HCT116 (cell line): ENCODE data around the gene NEDD4L. TPM values are rescaled to one million over a fixed set of nuclear protein-coding genes. Genes with fewer than 3 reads are reported as not detected.

ENCODE experiments used
- ATAC-seq: fragments of 200-7000 bp; cut with Tn5 transposase; 2 replicates; pipeline ENCODE4 v1.9.1; 2020; ENCODE audit warnings: mild to moderate bottlenecking, moderate library complexity
- BruUV-seq: library from RNA; stranded (reverse); fragments of 400-500 nt; replicated peaks from 2 replicates; lab custom pipeline; 2021; lab: Mats Ljungman, UMichigan
- CTCF ChIA-PET: fragments of 300-600 bp; sonication (Branson Sonifier 250); formaldehyde crosslinking; loops from one replicate; lab custom pipeline; 2021; ENCODE audit warnings: antibody characterized with exemption; lab: Charles Lee
- POLR2A ChIA-PET: fragments of 300-600, 350-600 bp; sonication (Branson Sonifier 250); formaldehyde crosslinking; loops from one replicate; lab custom pipeline; 2021; ENCODE audit warnings: antibody characterized with exemption; lab: Charles Lee
- RAD21 ChIA-PET, 2 experiments: fragments of 300-600 bp; sonication (Branson Sonifier 250); formaldehyde crosslinking; loops; one replicate each; lab custom pipeline; 2023; ENCODE audit warnings: low total read pairs in 2 of 2; ENCODE audit not compliant: uncharacterized antibody in 2 of 2, unreplicated experiment in 2 of 2, low non-redundant PET in 1 of 2; lab: Charles Lee
- DNase-seq: peaks from one replicate; pipeline ENCODE4 v3.0.0-alpha.2; 2010; ENCODE audit warnings: low read depth, low spot score
- H2AFZ ChIP-seq: fragments of 200-600 bp; shearing (Covaris generic), sonication (generic); 2 replicates; pipeline ENCODE4 v1.6.1; 2017; ENCODE audit warnings: low read depth, mixed run types, mixed read lengths, antibody characterized with exemption, low read length; ENCODE audit not compliant: poor library complexity, severe bottlenecking
- H3K27ac ChIP-seq: 2 replicates; pipeline ENCODE4 v1.5.1; 2012; ENCODE audit warnings: low read depth, low read length
- H3K27me3 ChIP-seq: fragments of 200-600 bp; sonication (generic); 2 replicates; pipeline ENCODE4 v1.6.1; 2016; ENCODE audit warnings: mixed run types, low read length, mixed read lengths; ENCODE audit not compliant: insufficient read depth
- H3K36me3 ChIP-seq, 2 experiments: fragments of 200-500 bp in 1 of 2; fragments of 200-600 bp in 1 of 2; sonication (Bioruptor generic) in 1 of 2; sonication (generic) in 1 of 2; 2 replicates each; pipeline versions ENCODE4 v1.5.1 to v1.6.1; 2014 to 2016; ENCODE audit warnings: low read length in 2 of 2, inconsistent platforms in 1 of 2, mixed read lengths in 1 of 2, mixed run types in 1 of 2; ENCODE audit not compliant: insufficient read depth in 2 of 2, control insufficient read depth in 1 of 2
- H3K4me1 ChIP-seq, 2 experiments: fragments of 200-600 bp in 1 of 2; sonication (generic) in 1 of 2; 2 replicates each; pipeline versions ENCODE4 v1.5.1 to v1.6.1; 2012 to 2017; ENCODE audit warnings: low read length in 2 of 2, inconsistent platforms in 1 of 2, mild to moderate bottlenecking in 1 of 2, mixed read lengths in 1 of 2, mixed run types in 1 of 2, moderate library complexity in 1 of 2; ENCODE audit not compliant: insufficient read depth in 2 of 2, control insufficient read depth in 1 of 2
- H3K4me2 ChIP-seq: fragments of 200-600 bp; sonication (generic); 2 replicates; pipeline ENCODE4 v1.6.1; 2017; ENCODE audit warnings: mixed run types, low read length, mixed read lengths
- H3K4me3 ChIP-seq, 2 experiments: fragments of 200-600 bp in 1 of 2; sonication (generic) in 1 of 2; replicated peaks in 1 of 2; 2 replicates each; pipeline ENCODE4 v1.5.1; 2011 to 2016; ENCODE audit warnings: low read length in 2 of 2, control low read depth in 1 of 2, low read depth in 1 of 2, mild to moderate bottlenecking in 1 of 2, mixed read lengths in 1 of 2, mixed run types in 1 of 2
- H3K79me2 ChIP-seq: fragments of 200-600 bp; sonication (generic); 2 replicates; pipeline ENCODE4 v1.6.1; 2017; ENCODE audit warnings: mild to moderate bottlenecking, mixed run types, low read length, moderate library complexity, mixed read lengths; ENCODE audit not compliant: insufficient read depth
- H3K9ac ChIP-seq: fragments of 200-600 bp; sonication (generic); 2 replicates; pipeline ENCODE4 v1.6.1; 2016; ENCODE audit warnings: low read length, mixed read lengths
- H3K9me2 ChIP-seq: fragments of 200-600 bp; sonication (generic), shearing (Covaris generic); 2 replicates; pipeline ENCODE4 v1.6.1; 2017; ENCODE audit warnings: mixed run types, mild to moderate bottlenecking, moderate library complexity; ENCODE audit not compliant: insufficient read depth
- H3K9me3 ChIP-seq, 2 experiments: fragments of 200-500 bp in 1 of 2; fragments of 200-600 bp in 1 of 2; sonication (Bioruptor generic) in 1 of 2; sonication (generic) in 1 of 2; 2 replicates each; pipeline ENCODE4 v1.6.1; 2014 to 2017; ENCODE audit warnings: low read length in 2 of 2, mixed read lengths in 2 of 2, inconsistent platforms in 1 of 2, low read depth in 1 of 2, mild to moderate bottlenecking in 1 of 2, mixed run types in 1 of 2, moderate library complexity in 1 of 2; ENCODE audit not compliant: control insufficient read depth in 1 of 2, insufficient read depth in 1 of 2
- H4K20me1 ChIP-seq: fragments of 200-600 bp; sonication (generic), shearing (Covaris generic); 2 replicates; pipeline ENCODE4 v1.6.1; 2017; ENCODE audit warnings: mixed run types, mild to moderate bottlenecking, moderate library complexity; ENCODE audit not compliant: insufficient read depth
- CBX3 ChIP-seq: IDR thresholded peaks from 2 replicates; pipeline ENCODE4 v1.6.1; 2012; ENCODE audit warnings: low read depth
- CTCF ChIP-seq, 3 experiments: fragments of 200-600 bp in 1 of 3; sonication (generic) in 1 of 3; IDR thresholded peaks in 2 of 3; conservative IDR thresholded peaks in 1 of 3; 2 replicates each; pipeline ENCODE4 v1.5.1; 2012 to 2017; ENCODE audit warnings: low read depth in 2 of 3, low read length in 2 of 3, antibody characterized with exemption in 1 of 3, borderline replicate concordance in 1 of 3, control low read depth in 1 of 3, mild to moderate bottlenecking in 1 of 3, mixed read lengths in 1 of 3, mixed run types in 1 of 3, moderate library complexity in 1 of 3; ENCODE audit not compliant: insufficient read depth in 1 of 3
- REST ChIP-seq: IDR thresholded peaks from 2 replicates; pipeline ENCODE4 v1.6.1; 2012; ENCODE audit warnings: low read depth
- SIN3A ChIP-seq: IDR thresholded peaks from 2 replicates; pipeline ENCODE4 v1.6.1; 2012; ENCODE audit warnings: low read depth
- SP1 ChIP-seq: IDR thresholded peaks from 2 replicates; pipeline ENCODE4 v1.6.1; 2012; ENCODE audit warnings: low read depth
- YY1 ChIP-seq: IDR thresholded peaks from 2 replicates; pipeline ENCODE4 v1.6.1; 2011; ENCODE audit warnings: low read length, low read depth, moderate library complexity, mild to moderate bottlenecking; ENCODE audit not compliant: insufficient replicate concordance; ENCODE audit errors: extremely low read depth
- intact Hi-C: fragments of 100-400 bp; cut with micrococcal nuclease; formaldehyde crosslinking; loops from 2 replicates; pipeline ENCODE4 v1.10.0; 2022
- total RNA-seq: library from RNA; stranded (reverse); gene quantifications from one replicate; pipeline ENCODE4 v1.2.1, GENCODE V29; 2021; ENCODE audit not compliant: unreplicated experiment

Gene NEDD4L
- total RNA-seq, 1 experiment from 2014 or later = 41.5 TPM

GRCh38 chr18:58196881-58197872, 153.2 kb downstream of the NEDD4L start (continued):
- TF ChIP-seq CTCF (IDR thresholded peaks at IDR 0.05 in 2 of 3, conservative IDR thresholded peaks at IDR 0.05 in 1 of 3; ENCODE audit: borderline replicate concordance in 1 of 3, insufficient read depth in 1 of 3, low read depth in 2 of 3, low read length in 2 of 3) = no peak

GRCh38 chr18:58201268-58201667, 157.2 kb downstream of the NEDD4L start:
- Histone ChIP-seq H3K27me3 (no peaks in the 10 kb centered on the region), H3K4me3 (no peak overlapping the region), H2AFZ (no peak overlapping the region), H3K9me3 (no peaks in the 10 kb centered on the region), H3K4me1 (peaks cover 3 to 14% of the 10 kb centered on the region in 2 experiments), H3K27ac (no peak overlapping the region), H3K9ac (no peak overlapping the region), H4K20me1 (no peaks in the 10 kb centered on the region), H3K36me3 (no peaks in the 10 kb centered on the region), H3K4me2 (no peak overlapping the region), H3K9me2 (no peaks in the 10 kb centered on the region), H3K79me2 (no peaks in the 10 kb centered on the region)
- no TSS peak for BruUV-seq
- TF ChIP-seq SIN3A (no peak), YY1 (no peak), SP1 (no peak), REST (no peak), CBX3 (no peak)
- RAD21 ChIA-PET = interaction anchor here in 1 of 2 experiments (0.7 kb wide), 1 partner anchor 120 kb away, joined by 4 read pairs; no protein-coding TSS in a partner anchor
- ATAC-seq (no peak), DNase-seq (no peak)
- intact Hi-C loops = no loop called here
- POLR2A ChIA-PET = no interaction called here
- CTCF ChIA-PET = no interaction called here
